GM19455 (cell line): ENCODE measurements around the gene ZNF568.

ENCODE experiments used
- ATAC-seq: cut with Tn5 transposase; IDR thresholded peaks from one replicate; pipeline ENCODE4 v1.9.1; 2021; ENCODE audit not compliant: unreplicated experiment

The ZNF568 gene

DNA sequence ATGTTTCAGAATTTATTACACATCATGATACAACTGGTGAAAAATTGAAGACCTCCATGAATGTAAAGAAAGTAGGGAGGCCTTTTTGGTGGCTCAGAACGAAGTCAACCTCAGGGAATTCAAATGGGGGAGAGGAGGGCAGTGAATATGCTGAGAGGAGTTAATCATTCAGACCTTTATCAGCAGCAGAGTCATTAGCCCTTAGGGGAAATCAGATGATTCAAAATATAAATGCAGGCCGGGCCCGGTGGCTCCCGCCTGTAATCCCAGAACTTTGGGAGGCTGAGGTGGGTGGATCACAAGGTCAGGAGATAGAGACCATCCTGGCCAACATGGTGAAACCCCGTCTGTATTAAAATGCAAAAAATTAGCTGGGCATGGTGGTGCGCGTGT lies 81.7 kb downstream of the ZNF568 start:
- no peak for ATAC-seq

DNA sequence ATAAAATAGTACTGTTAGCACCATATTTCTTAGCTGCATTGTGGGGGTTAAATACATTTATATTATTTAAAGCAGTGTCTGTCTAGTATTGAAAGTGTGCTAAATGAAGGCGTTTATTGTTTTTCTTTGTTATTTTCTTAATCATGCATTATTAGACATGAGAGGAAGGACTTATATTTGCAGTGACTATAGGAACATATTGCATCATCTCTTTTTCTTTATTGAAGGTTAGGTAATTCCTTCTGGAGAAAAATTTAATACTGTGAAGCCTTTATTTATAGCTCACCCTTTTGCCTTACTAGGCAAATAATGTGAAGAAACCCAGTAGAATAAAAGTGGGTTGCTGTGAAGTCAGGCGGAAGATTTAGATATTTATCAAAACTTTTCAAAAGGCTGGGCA lies 83.2 kb downstream of the ZNF568 start:
- ATAC-seq, result no peak

DNA sequence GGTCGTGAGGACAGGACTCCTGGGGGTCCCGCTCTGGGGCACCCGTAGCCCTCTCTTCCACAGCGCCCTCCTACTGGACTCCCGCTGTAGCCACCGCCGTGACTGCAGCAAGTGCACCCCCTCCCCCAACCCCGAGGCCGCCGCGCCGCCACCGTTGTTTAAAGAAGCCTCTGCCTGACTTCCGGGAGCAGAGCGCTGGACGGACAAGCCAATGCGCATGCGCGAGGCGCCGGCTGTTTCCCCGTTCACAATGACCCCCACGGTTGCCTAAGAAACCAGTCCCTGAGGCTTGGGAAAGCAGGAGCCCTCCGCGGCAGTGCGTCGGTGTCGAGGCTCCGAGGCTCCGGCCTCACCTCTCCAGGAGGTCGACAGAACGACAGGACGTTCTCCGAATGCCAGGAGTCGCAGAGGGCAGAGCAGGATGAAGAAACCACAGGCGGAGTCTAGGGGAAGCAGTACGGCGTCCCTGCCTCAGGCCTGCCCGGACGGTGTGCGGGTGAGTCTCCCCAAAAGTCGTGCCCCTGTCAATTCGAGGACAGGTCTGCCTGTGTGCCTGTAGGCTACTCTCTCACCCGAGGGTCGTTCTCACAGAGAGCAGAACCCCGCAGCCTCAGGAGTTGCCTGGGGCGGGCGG lies 91.6 kb downstream of the ZNF568 start:
- no peak for ATAC-seq

DNA sequence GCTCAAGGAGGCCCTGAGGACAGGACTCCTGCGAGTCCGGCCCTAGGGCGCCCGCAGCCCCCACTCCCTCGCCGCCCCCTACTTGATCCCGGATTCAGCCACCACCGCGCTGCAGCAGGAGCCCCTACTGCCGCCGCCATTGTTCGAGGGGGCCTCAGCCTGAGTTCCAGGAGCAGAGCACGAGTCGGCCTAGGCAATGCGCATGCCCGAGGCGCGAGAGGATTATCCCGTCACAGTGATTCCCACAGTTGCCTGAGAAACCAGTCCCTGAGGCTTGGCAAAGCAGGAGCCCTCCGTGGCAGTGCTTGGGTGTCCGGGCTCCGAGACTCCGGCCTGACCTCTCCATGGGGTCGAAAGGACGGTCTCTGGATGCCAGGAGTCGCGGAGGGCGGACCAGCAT lies 93.7 kb downstream of the ZNF568 start:
- no peak for ATAC-seq

DNA sequence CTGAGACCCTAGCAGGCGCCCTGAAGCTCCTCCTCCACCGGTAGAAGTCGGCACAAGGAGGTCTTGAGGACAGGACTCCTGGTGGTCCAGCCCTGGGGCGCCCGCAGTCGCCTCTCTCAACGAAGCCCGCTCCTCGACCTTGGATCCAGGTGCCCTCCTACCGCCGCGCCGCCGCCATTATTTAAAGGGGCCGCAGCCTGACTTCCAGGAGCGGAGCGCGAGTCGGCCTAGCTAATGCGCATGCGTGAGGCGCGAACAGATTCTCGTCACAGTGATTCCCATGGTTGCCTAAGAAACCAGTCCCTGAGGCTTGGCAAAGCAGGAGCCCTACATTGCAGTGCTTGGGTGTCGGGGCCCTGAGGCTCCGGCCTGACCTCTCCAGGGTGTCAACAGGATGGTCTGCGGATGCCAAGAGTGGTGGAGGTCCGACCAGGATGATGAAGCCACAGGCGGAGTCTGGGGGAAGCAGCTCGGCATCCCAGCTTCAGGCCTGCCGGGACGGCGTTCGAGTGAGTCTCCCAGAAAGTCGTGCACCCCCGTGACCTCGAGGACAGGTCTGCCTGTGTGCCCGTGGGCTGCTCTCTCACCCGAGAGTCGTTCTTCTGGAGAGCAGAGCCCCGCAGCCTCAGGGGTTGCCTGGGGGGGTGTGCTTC lies 96.1 kb downstream of the ZNF568 start:
- ATAC-seq, result no peak

DNA sequence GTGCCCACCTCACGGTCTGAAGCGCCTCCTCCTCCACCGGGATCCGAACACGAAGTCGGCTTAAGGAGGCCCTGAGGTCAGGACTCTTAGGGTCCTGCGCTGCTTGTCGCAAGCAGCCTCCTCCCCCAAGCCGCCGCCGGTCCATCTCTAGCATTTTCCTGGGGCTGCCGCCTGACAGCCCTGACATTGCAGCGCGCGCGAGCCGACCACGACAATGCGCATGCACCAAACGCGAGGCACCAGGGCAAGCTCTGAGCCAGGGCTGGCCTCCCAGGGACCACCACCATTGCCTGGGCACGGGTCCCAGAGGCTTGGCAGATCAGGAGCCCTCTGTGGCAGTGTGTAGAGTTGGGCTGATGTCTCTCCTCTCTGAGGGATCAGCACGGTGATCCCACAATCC lies 98.3 kb downstream of the ZNF568 start:
- ATAC-seq, result no peak

DNA sequence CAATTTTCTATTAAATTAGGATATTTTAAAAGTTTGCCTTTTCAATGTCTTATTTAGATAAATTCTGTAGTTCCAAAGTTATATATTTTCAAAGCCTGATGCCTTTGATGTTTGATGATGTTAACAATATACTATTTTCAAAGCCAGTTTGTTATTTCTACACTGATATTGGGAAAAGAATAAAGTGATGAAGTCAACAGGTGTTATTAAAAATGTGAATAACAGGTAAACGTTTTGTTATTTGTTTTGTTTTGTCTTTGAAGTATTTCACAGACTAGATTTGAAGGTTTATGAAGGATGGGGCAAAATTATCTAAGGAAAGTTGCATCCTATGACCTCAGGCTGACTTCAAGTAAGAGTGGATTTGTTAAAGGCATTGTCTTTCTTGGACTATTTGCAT lies 129.0 kb downstream of the ZNF568 start:
- no peak for ATAC-seq
